HL-60 (cell line): ENCODE data around the gene SLC38A6.
A peak's percentile ranks its signal among the peaks of the same experiment; 100 is the strongest.

Experiments used
- DNase-seq, 2 experiments: peaks; one replicate each; pipeline ENCODE4 v3.0.0-alpha.2; 2010 to 2020; ENCODE audit warnings: low read depth in 1 of 2, low spot score in 1 of 2
- H3K27ac ChIP-seq: fragments of 250-450 bp; sonication (Bioruptor Pico); replicated peaks from 2 replicates; pipeline ENCODE4 v1.5.1; 2020; ENCODE audit warnings: mild to moderate bottlenecking, moderate library complexity
- H3K27me3 ChIP-seq: fragments of 250-450 bp; sonication (Bioruptor Pico); 2 replicates; pipeline ENCODE4 v1.5.1; 2021; ENCODE audit warnings: mild to moderate bottlenecking, moderate library complexity; ENCODE audit not compliant: insufficient read depth, poor library complexity, severe bottlenecking
- H3K4me3 ChIP-seq: replicated peaks from 2 replicates; pipeline ENCODE4 v1.5.1; 2011; ENCODE audit warnings: mild to moderate bottlenecking, control low read depth, low read length; ENCODE audit not compliant: insufficient read depth
- CTCF ChIP-seq: IDR thresholded peaks from one replicate; pipeline ENCODE4 v1.5.1; 2011; ENCODE audit warnings: low read length, control low read depth, inconsistent platforms; ENCODE audit not compliant: insufficient read depth
- GABPA ChIP-seq: IDR thresholded peaks from 2 replicates; pipeline ENCODE4 v1.6.1; 2012; ENCODE audit warnings: low read depth
- POLR2AphosphoS5 ChIP-seq: IDR thresholded peaks from 2 replicates; pipeline ENCODE4 v1.6.1; 2012; ENCODE audit warnings: low read depth
- REST ChIP-seq: IDR thresholded peaks from 2 replicates; pipeline ENCODE4 v1.6.1; 2012; ENCODE audit warnings: low read depth; ENCODE audit not compliant: insufficient replicate concordance
- SPI1 ChIP-seq: IDR thresholded peaks from 2 replicates; pipeline ENCODE4 v1.6.1; 2012; ENCODE audit warnings: low read depth, mild to moderate bottlenecking, borderline replicate concordance

SLC38A6 gene

GRCh38 chr14:61098721-61099120, 117.7 kb downstream of the SLC38A6 start:
- DNase-seq, result no peak
- H3K27me3 ChIP-seq, result no peaks in the 10 kb centered on the region
- no peak overlapping the region for H3K27ac ChIP-seq
- no peak overlapping the region for H3K4me3 ChIP-seq
- TF ChIP-seq CTCF (no peak), GABPA (no peak), POLR2AphosphoS5 (no peak), SPI1 (no peak)

GRCh38 chr14:61099216-61099835, 118.3 kb downstream of the SLC38A6 start:
- no peak for DNase-seq
- Histone ChIP-seq H3K27me3 (no peaks in the 10 kb centered on the region), H3K4me3 (no peak overlapping the region), H3K27ac (no peak overlapping the region)
- TF ChIP-seq POLR2AphosphoS5 (no peak), GABPA (no peak), SPI1 (no peak), CTCF (no peak), REST (no peak)

- peak; percentile 58 to 62 for DNase-seq
- no peak for TF ChIP-seq REST
- TF ChIP-seq CTCF, result no peak
- TF ChIP-seq POLR2AphosphoS5, result peak; percentile 60; the same call in 1 of the 2 replicates
- peak; percentile 24; the same call in 1 of the 2 replicates for TF ChIP-seq SPI1
- no peak for TF ChIP-seq GABPA
- H3K27me3 ChIP-seq, result no peaks in the 10 kb centered on the region
- H3K4me3 ChIP-seq, result no peak overlapping the region
- H3K27ac ChIP-seq, result peak overlapping the region; percentile 77
Measured at GRCh38 chr14:61101803-61102548, 120.9 kb downstream of the SLC38A6 start.
